ENCODE data around the gene ITGAX.
"Not testable (repeated sequence)": the region's sequence is repeated elsewhere in the genome, so short reads cannot be mapped to it uniquely, and the experiment has no call there.

ITGAX gene

GRCh38 chr16:31335431-31335830 lies 19.5 kb upstream of the ITGAX start:
- no peak for ATAC-seq
- no peak for TF ChIP-seq CSDC2 (CRISPR knock-in tag; IDR thresholded peaks at IDR 0.05)
- no peak for TF ChIP-seq ZFP30 (CRISPR knock-in tag; IDR thresholded peaks at IDR 0.05)
- no peak for TF ChIP-seq ISL1 (CRISPR knock-in tag; IDR thresholded peaks at IDR 0.05)
- TF ChIP-seq TCF4 (CRISPR knock-in tag; IDR thresholded peaks at IDR 0.05; ENCODE audit: borderline replicate concordance): no peak
- TF ChIP-seq OSR1 (CRISPR knock-in tag; IDR thresholded peaks at IDR 0.05): no peak
- TF ChIP-seq SNAI2 (CRISPR knock-in tag; IDR thresholded peaks at IDR 0.05): no peak

DNA sequence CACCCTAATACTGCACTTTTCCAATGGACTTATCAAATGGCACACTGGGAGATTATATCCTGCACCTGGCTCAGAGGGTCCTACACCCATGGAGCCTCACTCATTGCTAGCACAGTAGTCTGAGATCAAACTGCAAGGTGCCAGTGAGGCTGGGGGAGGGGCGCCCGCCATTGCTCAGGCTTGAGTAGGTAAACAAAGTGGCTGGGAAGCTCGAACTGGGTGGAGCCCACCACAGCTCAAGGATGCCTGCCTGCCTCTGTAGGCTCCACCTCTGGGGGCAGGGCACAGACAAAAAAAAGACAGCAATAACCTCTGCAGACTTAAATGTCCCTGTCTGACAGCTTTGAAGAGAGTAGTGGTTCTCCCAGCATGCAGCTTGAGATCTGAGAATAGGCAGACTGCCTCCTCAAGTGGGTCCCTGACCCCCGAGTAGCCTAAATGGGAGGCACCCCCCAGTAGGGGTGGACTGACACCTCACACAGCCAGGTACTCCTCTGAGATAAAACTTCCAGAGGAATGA lies 16.8 kb upstream of the ITGAX start:
- ATAC-seq: not testable (repeated sequence)

GRCh38 chr16:31344712-31345111 lies 10.3 kb upstream of the ITGAX start:
- no peak for TF ChIP-seq ZFP30 (CRISPR knock-in tag; IDR thresholded peaks at IDR 0.05)
- no peak for TF ChIP-seq ZNF565 (CRISPR knock-in tag; conservative IDR thresholded peaks at IDR 0.05; ENCODE audit: low read depth)
- TF ChIP-seq ZC3H10 (CRISPR knock-in tag; IDR thresholded peaks at IDR 0.05): no peak
- TF ChIP-seq, protein P1, sequence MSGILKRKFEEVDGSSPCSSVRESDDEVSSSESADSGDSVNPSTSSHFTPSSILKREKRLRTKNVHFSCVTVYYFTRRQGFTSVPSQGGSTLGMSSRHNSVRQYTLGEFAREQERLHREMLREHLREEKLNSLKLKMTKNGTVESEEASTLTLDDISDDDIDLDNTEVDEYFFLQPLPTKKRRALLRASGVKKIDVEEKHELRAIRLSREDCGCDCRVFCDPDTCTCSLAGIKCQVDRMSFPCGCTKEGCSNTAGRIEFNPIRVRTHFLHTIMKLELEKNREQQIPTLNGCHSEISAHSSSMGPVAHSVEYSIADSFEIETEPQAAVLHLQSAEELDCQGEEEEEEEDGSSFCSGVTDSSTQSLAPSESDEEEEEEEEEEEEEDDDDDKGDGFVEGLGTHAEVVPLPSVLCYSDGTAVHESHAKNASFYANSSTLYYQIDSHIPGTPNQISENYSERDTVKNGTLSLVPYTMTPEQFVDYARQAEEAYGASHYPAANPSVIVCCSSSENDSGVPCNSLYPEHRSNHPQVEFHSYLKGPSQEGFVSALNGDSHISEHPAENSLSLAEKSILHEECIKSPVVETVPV (CRISPR knock-in tag; IDR thresholded peaks at IDR 0.05): no peak
- TF ChIP-seq ESRRG (CRISPR knock-in tag; IDR thresholded peaks at IDR 0.05): no peak
- TF ChIP-seq POU6F1 (CRISPR knock-in tag; IDR thresholded peaks at IDR 0.05; ENCODE audit: borderline replicate concordance, low read depth): no peak
- no peak for TF ChIP-seq ISL1 (CRISPR knock-in tag; IDR thresholded peaks at IDR 0.05)
- TF ChIP-seq SNAI2 (CRISPR knock-in tag; IDR thresholded peaks at IDR 0.05): no peak
- no peak for TF ChIP-seq TCF4 (CRISPR knock-in tag; IDR thresholded peaks at IDR 0.05; ENCODE audit: borderline replicate concordance)
- no peak for TF ChIP-seq PATZ1 (CRISPR knock-in tag; IDR thresholded peaks at IDR 0.05; ENCODE audit: borderline replicate concordance)
- TF ChIP-seq, protein P2, sequence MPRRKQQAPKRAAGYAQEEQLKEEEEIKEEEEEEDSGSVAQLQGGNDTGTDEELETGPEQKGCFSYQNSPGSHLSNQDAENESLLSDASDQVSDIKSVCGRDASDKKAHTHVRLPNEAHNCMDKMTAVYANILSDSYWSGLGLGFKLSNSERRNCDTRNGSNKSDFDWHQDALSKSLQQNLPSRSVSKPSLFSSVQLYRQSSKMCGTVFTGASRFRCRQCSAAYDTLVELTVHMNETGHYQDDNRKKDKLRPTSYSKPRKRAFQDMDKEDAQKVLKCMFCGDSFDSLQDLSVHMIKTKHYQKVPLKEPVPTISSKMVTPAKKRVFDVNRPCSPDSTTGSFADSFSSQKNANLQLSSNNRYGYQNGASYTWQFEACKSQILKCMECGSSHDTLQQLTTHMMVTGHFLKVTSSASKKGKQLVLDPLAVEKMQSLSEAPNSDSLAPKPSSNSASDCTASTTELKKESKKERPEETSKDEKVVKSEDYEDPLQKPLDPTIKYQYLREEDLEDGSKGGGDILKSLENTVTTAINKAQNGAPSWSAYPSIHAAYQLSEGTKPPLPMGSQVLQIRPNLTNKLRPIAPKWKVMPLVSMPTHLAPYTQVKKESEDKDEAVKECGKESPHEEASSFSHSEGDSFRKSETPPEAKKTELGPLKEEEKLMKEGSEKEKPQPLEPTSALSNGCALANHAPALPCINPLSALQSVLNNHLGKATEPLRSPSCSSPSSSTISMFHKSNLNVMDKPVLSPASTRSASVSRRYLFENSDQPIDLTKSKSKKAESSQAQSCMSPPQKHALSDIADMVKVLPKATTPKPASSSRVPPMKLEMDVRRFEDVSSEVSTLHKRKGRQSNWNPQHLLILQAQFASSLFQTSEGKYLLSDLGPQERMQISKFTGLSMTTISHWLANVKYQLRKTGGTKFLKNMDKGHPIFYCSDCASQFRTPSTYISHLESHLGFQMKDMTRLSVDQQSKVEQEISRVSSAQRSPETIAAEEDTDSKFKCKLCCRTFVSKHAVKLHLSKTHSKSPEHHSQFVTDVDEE (CRISPR knock-in tag; IDR thresholded peaks at IDR 0.05): no peak
- no peak for TF ChIP-seq CREB5 (CRISPR knock-in tag; IDR thresholded peaks at IDR 0.05; ENCODE audit: low read depth)
- no peak for TF ChIP-seq CSDC2 (CRISPR knock-in tag; IDR thresholded peaks at IDR 0.05)
- no peak for TF ChIP-seq ZNF70 (CRISPR knock-in tag; IDR thresholded peaks at IDR 0.05)
- TF ChIP-seq ZNF8 (CRISPR knock-in tag; IDR thresholded peaks at IDR 0.05): no peak
- ATAC-seq: no peak

DNA sequence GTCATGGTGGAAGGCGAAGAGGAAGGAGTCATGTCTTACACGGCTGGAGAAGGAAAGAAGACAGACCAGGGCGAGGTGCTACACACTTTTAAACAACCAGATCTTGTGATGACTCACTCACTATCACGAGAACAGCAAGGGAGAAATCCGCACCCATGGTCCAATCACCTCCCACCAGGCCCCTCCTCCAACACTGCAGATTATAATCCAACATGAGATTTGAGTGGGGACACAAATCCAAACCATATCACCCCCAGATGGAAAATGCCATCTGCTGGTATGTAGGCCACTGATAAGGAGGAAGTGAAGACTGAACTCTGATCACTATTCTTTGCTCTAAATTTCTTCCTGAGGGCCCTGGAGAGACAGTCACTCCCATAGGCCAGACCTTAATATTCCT lies 7.5 kb upstream of the ITGAX start:
- ATAC-seq: no peak

More for the DNA sequence above, 7.5 kb upstream of the ITGAX start:
- TF ChIP-seq POU6F1 (CRISPR knock-in tag; IDR thresholded peaks at IDR 0.05; ENCODE audit: borderline replicate concordance, low read depth) (no peak), OSR1 (CRISPR knock-in tag; IDR thresholded peaks at IDR 0.05) (no peak), ZC3H10 (CRISPR knock-in tag; IDR thresholded peaks at IDR 0.05) (no peak), BACH2 (CRISPR knock-in tag; IDR thresholded peaks at IDR 0.05; ENCODE audit: borderline replicate concordance) (no peak)
- TF ChIP-seq, protein P2 (CRISPR knock-in tag; IDR thresholded peaks at IDR 0.05): no peak
- TF ChIP-seq, protein P1 (CRISPR knock-in tag; IDR thresholded peaks at IDR 0.05): no peak
